ENCODE measurements around the gene RUNX3.

Gene RUNX3

DNA sequence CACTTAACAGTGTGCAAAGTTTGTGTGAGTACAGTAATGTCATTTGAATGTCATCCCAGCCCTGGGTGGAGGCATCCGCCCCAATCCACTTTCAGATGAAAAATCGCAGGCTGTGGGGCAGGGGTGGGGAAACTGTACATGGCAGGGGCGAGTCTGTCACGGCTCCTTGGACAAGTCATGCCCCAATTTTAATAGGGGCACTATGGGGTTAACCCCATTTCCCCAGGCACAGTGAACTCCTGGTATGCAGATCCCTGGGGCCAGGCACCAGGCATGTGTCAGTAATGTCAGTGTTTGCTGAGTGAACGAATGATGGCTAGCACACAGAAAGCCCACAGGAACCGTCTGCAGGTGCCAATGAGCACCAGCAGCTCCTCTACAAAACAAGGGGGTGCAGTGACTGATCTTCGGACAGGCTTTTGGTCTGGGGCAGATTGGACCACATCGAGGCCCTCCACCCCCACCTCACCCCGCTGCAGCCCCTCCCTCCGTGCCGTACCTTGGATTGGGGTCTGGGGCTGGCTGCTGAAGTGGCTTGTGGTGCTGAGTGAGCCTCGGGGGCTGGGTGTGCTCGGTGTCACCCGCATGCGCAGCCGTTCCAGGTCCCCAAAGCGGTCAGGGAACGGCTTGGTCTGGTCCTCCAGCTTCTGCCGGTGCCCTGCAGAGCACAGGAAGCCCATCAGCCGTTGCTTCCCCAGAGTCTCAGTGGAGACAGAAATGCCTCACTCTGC lies 23.2 kb downstream of the RUNX3 start:
- TF ChIP-seq, protein P1, sequence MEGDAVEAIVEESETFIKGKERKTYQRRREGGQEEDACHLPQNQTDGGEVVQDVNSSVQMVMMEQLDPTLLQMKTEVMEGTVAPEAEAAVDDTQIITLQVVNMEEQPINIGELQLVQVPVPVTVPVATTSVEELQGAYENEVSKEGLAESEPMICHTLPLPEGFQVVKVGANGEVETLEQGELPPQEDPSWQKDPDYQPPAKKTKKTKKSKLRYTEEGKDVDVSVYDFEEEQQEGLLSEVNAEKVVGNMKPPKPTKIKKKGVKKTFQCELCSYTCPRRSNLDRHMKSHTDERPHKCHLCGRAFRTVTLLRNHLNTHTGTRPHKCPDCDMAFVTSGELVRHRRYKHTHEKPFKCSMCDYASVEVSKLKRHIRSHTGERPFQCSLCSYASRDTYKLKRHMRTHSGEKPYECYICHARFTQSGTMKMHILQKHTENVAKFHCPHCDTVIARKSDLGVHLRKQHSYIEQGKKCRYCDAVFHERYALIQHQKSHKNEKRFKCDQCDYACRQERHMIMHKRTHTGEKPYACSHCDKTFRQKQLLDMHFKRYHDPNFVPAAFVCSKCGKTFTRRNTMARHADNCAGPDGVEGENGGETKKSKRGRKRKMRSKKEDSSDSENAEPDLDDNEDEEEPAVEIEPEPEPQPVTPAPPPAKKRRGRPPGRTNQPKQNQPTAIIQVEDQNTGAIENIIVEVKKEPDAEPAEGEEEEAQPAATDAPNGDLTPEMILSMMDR (IDR thresholded peaks at IDR 0.05; ENCODE audit: insufficient read depth, low read length, missing control alignments): no peak
- POLR2A ChIA-PET: interaction anchor here (1.5 kb wide), 1 partner anchor 18 kb away, joined by 3 read pairs; no protein-coding TSS in a partner anchor

DNA sequence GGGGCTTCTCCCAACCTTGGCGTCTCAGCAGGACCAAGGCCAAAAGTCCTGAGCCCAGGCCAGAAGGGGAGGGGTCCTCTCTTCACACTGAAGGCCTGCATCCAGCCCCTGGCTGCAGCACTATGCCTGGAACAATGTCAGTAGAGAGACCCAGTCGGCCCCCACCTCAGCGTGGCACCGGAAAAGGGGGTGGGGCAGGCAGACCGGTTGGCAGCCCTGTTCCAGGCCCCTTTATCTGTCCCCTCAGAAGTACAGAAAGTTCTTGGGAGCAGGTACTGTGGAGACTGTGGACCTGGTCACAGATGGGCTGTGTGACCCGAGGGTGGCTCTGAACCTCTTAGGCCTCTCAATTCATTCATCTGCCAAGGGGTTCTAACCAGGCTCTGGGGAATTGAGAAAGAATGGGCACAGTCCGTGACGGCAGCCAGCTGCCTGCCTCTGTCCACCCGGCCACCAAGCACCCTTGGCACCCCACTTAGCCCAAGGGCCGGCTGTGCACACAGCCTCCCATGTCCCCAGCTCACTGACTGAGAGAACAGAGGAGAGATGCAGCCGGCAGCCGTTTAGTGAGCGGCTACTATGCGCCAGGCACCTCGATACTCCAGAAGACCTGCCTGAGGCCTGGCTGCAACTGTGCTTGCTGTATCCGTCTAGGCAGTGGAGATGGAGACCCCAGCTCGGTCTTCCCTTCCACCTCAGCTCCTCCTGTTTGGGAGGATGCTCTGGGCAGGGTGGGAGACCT lies 23.9 kb downstream of the RUNX3 start:
- POLR2A ChIA-PET: interaction anchor here (1.5 kb wide), 1 partner anchor 17 kb away, joined by 3 read pairs; no protein-coding TSS in a partner anchor
- CTCF ChIA-PET: interaction anchor here (1.4 kb wide), 1 partner anchor 8 kb away, joined by 14 read pairs; no protein-coding TSS in a partner anchor

More for the DNA sequence above, 23.2 kb downstream of the RUNX3 start:
- H3K4me3 ChIP-seq (ENCODE audit: low read depth, low read length): no peak overlapping the region
- CTCF ChIA-PET: interaction anchor here (1.4 kb wide), 1 partner anchor 9 kb away, joined by 14 read pairs; no protein-coding TSS in a partner anchor
- DNase-seq (ENCODE audit: low read depth, low spot score): no peak

DNA sequence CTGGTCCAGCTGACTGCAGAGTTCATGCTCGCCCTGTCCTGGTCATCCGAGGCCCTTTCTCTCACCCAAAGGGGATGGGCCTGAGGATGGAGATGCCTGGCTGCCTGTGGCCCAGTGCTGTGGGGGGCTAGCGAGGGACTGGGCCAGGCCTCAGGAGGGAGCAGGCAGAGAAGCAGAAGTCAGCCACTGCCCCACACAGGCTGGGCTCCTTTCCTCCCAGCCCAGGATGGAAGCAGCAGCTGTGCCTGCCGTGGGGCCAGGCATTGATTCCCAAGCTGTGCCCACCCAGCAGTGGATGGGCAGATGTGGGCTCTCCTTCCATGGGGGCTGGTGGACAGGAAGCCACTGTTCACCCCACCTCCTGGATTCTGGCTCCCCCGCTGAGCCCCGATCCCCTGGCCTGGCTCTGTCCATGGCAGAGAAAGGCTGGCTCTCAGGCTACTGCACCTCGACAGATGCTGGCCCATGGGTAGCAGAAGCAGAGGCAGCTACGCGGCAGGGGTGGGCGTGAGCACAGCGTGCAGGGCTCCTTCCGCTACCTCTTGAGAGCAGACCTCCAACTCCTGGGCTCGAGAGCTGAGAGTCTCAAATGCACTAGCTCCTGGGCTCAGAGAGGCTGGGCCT lies 24.6 kb downstream of the RUNX3 start:
- TF ChIP-seq, protein P1 (IDR thresholded peaks at IDR 0.05; ENCODE audit: insufficient read depth, low read length, missing control alignments): no peak
- DNase-seq (ENCODE audit: low read depth, low spot score): no peak
- CTCF ChIA-PET: no interaction called here
- POLR2A ChIA-PET: no interaction called here
- H3K4me3 ChIP-seq (ENCODE audit: low read depth, low read length): no peak overlapping the region

More for the DNA sequence above, 23.9 kb downstream of the RUNX3 start:
- H3K4me3 ChIP-seq (ENCODE audit: low read depth, low read length): no peak overlapping the region
- TF ChIP-seq, protein P1 (IDR thresholded peaks at IDR 0.05; ENCODE audit: insufficient read depth, low read length, missing control alignments): no peak
- no peak for DNase-seq (ENCODE audit: low read depth, low spot score)

DNA sequence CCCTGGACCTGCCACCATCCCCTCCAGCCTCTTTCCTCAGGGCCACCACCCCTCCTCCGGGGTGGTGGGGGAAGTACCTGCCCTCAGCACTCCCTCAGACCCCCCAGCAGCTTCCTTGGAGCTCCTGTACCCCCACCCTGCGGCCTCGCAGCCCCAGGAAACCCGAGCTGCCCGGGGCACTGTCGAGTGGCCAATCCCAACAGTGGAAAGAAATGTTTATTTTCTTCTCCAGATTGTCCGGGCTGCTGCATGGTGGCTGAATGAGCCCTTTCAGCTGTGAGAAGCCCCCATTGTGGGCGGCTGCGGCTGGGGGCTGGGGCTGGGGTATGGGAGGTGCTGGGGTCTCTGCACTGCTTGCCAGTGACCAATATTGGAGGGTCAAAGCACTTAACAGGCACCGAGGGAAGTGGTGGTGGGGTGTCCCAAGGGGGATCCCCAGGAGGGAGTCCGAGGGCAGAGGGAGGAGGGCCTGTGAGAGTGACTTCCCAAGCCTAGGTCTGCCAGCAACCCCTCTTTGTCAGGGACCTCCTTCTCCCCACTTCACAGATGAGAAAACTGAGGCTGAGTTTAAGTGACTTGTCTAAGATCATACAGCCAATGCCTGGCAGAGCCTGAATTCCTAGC lies 25.2 kb downstream of the RUNX3 start:
- ChIA-PET CTCF (no interaction called here), POLR2A (no interaction called here)
- DNase-seq (ENCODE audit: low read depth, low spot score): no peak
- TF ChIP-seq, protein P1 (IDR thresholded peaks at IDR 0.05; ENCODE audit: insufficient read depth, low read length, missing control alignments): no peak
- H3K4me3 ChIP-seq (ENCODE audit: low read depth, low read length): no peak overlapping the region

DNA sequence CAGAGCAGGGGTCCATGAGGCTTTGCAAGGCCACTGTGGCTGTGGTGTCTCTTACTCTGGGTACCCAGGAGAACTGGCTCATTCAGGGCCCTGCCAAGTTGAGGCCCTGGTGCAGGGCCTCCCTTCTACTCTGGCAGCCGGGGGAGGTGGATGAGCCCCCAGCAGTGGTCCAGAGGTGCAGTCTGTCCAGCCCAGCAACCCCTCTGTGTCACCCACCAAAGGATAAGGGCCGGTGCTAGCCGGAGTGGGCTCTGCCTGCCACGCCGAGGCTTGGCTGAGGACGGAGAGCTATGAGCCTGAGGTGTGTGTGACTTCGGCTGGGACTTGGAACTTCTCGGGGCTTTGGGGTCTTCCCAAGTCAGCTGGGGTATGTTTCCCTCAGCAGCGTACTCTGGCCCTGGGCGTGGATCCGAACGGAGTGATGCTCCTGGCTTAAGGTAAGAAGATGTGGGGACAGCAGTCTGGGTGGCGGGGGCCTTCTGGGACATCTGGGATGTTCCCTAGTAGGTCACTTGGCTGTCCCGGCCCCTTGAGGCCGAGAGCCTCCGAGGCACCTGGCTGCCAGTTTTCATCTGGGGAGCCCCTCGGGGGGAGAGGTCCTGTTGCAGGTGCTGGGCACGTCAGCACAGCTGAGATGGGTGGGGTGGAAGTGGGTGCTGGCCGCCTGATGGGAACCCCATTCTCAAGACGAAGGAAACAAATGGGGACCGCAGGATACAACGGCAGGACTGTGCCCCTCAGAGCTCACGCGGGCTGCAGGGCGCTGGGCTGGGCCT lies 25.9 kb downstream of the RUNX3 start:
- TF ChIP-seq, protein P1 (IDR thresholded peaks at IDR 0.05; ENCODE audit: insufficient read depth, low read length, missing control alignments): no peak
- ChIA-PET POLR2A (no interaction called here), CTCF (no interaction called here)
- no peak for DNase-seq (ENCODE audit: low read depth, low spot score)
- H3K4me3 ChIP-seq (ENCODE audit: low read depth, low read length): no peak overlapping the region
